Globus pallidus (tissue), 1 donor: ENCODE measurements around the gene ADAMTS4.

ENCODE experiments used
- DNase-seq: peaks from one replicate; pipeline ENCODE4 v3.0.0-alpha.2; 2015; ENCODE audit warnings: low spot score

The ADAMTS4 gene

GRCh38 chr1:161153176-161153575 is 45.7 kb downstream of the ADAMTS4 start:
- DNase-seq: no peak

DNA sequence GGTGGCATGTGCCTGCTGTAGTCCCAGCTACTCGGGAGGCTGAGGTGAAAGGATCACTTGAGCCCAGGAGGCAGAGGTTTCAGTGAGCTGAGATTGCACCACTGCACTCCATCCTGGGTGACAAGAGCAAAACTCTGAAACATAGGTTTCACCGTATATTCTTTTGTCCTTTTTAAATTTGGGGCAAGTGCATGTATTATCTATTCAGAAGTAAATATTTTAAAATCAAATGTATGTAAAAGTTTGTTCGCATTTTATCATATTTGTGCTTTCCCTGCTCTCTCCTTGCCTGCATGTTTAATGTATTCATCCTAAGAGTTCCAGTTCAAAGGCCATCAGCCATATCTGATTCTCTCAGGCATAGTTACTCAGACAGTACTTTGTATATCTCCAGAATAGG is 53.0 kb downstream of the ADAMTS4 start:
- DNase-seq: no peak

GRCh38 chr1:161140755-161141400 is 58.0 kb downstream of the ADAMTS4 start:
- no peak for DNase-seq

DNA sequence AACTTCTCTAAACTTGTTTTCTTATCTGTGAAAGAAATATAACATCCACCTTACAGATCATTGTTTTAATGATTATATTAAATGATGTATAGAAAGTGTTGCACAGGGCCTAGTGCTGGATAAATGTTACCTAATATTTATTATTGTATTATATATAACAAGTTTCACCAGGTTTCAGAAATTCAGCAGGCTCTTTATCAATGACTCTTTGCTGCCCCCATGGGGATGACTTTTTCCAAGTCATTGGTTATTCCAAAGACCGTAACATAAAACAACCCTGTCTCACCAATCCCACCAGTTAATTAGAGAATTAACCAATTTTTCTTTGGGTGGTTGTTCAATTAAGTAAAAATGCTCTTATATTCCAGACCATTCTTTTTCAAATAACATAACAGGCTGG is 59.1 kb downstream of the ADAMTS4 start:
- DNase-seq: no peak

GRCh38 chr1:161138431-161138830 is 60.4 kb downstream of the ADAMTS4 start:
- DNase-seq: no peak

DNA sequence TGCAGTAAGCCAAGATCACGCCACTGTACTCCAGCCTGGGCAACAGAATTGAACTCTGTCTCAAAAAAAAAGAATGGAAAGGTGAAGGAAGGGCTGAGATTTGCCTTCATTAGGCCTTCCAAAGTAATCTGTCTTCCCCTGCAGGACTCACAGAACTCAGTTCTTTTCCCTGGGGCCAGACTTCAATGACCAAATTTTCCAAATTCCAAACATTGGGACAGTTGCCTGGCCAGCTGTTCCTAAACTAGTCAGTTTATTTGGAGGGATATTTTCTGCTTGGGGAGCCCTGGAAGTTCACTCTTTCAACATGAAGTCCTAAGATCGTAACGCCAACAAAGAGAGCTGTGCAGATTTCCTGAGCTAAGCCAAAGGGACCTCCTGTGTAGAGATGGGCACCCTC is 61.0 kb downstream of the ADAMTS4 start:
- DNase-seq: no peak
